Stimulated activated CD4-positive, alpha-beta T cell treated with anti-CD3 and anti-CD28 coated beads, Interleukin-12 subunit alpha, Interleukin-12 subunit beta, amount 100 ng/mL, for 4 hours (primary cell): ENCODE results near the gene SOX18.
"Not testable (repeated sequence)": the region's sequence is repeated elsewhere in the genome, so short reads cannot be mapped to it uniquely, and the experiment has no call there.

ENCODE experiments used
- DNase-seq: peaks from one replicate; pipeline ENCODE4 v3.0.0-alpha.2; 2020

SOX18 gene

GRCh38 chr20:64049060-64049877 lies at the start of gene SOX18:
Gene SOX18 (minus strand): TSS chr20:64049639. CDS start chr20:64049516, 123 bp downstream.
- no peak for DNase-seq

- no peak for DNase-seq
Measured at GRCh38 chr20:64098471-64099013, 49.1 kb upstream of the SOX18 start.

- no peak for DNase-seq
Measured at GRCh38 chr20:64096535-64096934, 47.1 kb upstream of the SOX18 start.

- DNase-seq, result no peak
Measured at GRCh38 chr20:64095927-64096326, 46.5 kb upstream of the SOX18 start.

GRCh38 chr20:64095455-64095854 lies 46.0 kb upstream of the SOX18 start:
- DNase-seq, result no peak

- DNase-seq, result no peak
Measured at GRCh38 chr20:64093013-64093503, 43.6 kb upstream of the SOX18 start.

- no peak for DNase-seq
Measured at GRCh38 chr20:64092258-64093012, 43.0 kb upstream of the SOX18 start.

GRCh38 chr20:64091770-64092169 lies 42.3 kb upstream of the SOX18 start:
- DNase-seq, result no peak

- no peak for DNase-seq
Measured at GRCh38 chr20:64091340-64091739, 41.9 kb upstream of the SOX18 start.

GRCh38 chr20:64090165-64090564 lies 40.7 kb upstream of the SOX18 start:
- DNase-seq, result no peak

GRCh38 chr20:64088586-64088985 lies 39.1 kb upstream of the SOX18 start:
- not testable (repeated sequence) for DNase-seq

- not testable (repeated sequence) for DNase-seq
Measured at GRCh38 chr20:64087226-64087825, 37.9 kb upstream of the SOX18 start.

- DNase-seq, result no peak
Measured at GRCh38 chr20:64086801-64087200, 37.4 kb upstream of the SOX18 start.

GRCh38 chr20:64084685-64085152 lies 35.3 kb upstream of the SOX18 start:
- DNase-seq, result no peak

- DNase-seq, result no peak
Measured at GRCh38 chr20:64083804-64084684, 34.6 kb upstream of the SOX18 start, which contains the start of gene LKAAEAR1. Gene LKAAEAR1 (minus strand): TSS chr20:64084398. CDS start chr20:64084219, 179 bp downstream.

- peak; percentile 69 for DNase-seq
Measured at GRCh38 chr20:64083378-64083803, 34.0 kb upstream of the SOX18 start.

GRCh38 chr20:64082820-64083377 lies 33.5 kb upstream of the SOX18 start:
- DNase-seq, result no peak

- DNase-seq, result no peak
Measured at GRCh38 chr20:64082126-64082731, 32.8 kb upstream of the SOX18 start.

GRCh38 chr20:64081624-64081964 lies 32.2 kb upstream of the SOX18 start:
- no peak for DNase-seq

- DNase-seq, result no peak
Measured at GRCh38 chr20:64080813-64081623, 31.6 kb upstream of the SOX18 start.
